NCI-H2227 (cell line): Measurements from ENCODE around the gene MPPED2.

Experiments
- DNase-seq: peaks from one replicate; lab custom pipeline; 2025; ENCODE audit not compliant: unreplicated experiment; lab: John Stamatoyannopoulos, UW

The MPPED2 gene

DNA sequence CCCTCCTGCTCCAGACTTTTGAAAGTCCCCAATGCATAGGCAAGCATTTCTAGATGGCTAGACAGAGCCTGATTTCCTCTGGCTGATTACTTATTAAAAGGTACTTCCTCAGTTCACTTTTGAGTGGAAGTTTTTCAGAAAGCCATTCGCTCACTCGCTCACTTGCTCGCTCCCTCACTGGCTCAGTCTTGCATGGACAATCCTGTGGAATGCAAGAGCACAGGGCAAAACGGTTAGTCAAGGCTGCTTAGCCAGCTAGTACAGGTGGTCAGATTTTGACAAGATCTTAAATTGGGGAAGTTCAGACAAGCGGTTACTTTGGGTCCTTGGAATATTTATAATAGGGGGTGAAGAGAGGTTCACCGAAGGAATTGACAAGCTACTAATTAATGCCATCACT lies 162.3 kb downstream of the MPPED2 start:
- DNase-seq: no peak

DNA sequence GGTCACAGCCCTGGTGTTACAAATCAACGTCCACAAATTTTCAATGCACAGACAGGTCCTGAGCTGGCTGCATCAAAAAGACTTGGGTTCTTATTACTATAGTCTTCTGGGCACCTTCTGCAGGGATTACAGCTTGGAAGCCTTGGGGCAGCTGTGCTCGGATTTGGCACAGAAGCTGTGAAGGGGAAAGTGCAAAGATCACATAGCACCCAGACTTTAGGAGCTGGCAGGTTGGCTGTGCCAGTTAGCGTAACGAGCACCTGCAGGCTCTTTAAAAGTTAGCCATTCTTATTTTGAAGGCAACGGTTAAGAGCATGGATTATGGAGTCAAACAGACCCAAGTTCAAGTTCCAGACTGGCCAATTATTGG lies 162.9 kb downstream of the MPPED2 start:
- no peak for DNase-seq

DNA sequence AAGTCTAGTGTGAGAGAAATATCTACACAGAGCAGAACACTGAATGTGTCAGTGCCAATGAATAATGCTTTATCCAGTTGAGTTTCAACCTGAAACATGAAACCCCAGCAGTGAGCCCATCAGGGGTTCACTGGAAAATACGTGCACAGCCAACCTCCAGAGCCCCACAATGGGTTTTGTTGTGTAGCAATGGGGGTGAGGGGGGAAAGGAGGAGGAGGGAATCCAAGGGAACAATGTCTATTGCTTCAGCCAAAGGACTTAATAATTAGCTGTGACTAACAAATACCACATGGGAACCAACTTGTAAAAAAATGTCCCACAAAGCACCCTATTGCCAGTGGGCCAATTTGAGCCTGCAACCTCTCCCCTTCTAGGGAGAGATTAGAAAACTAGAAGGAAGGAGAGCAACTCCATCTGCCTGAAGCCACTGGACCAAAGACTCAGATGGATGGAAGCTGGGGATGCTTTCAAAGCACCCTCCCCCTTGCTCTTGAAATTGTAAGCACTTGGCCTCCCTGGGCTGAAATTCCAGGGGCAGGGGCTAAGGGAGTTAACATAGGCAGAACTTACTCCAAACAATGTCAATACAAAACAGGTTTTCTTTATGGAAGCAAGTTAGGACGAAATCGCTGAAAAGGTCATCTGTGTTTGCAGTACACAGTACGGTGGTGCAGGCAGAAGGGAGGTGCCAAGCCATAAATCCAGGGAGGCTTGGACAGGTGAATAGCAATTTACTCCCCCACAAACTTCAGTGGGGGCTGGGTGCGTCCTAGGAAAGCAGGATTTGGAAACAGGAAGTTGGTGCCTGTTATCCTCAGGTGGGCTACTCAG lies 163.5 kb downstream of the MPPED2 start:
- DNase-seq: no peak

DNA sequence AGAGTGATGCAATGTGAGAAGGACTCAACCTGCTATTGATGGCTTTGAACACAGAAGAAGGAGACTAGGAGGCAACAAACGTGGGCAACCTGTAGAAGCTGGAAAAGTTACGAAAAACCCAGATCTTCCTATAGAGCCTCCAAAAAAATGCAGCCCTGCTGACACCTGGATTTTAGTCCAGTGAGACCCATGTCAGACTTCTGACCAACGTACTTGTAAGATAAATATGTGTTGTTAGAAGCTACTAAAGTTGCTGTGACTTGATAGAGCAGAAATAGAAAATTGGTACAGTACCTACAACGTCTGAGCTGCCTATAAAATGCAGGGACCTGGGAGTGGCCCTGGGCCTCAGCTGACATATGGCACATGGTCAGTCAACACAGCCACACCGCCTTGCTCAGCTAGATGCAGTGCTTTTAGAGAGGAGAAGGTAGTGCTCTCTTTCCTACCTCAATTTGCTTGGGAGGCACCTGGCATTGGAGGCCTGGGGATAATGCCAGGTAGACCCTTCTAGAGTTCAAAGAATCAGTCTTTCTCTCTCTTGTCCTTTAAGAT lies 165.8 kb downstream of the MPPED2 start:
- DNase-seq: no peak

DNA sequence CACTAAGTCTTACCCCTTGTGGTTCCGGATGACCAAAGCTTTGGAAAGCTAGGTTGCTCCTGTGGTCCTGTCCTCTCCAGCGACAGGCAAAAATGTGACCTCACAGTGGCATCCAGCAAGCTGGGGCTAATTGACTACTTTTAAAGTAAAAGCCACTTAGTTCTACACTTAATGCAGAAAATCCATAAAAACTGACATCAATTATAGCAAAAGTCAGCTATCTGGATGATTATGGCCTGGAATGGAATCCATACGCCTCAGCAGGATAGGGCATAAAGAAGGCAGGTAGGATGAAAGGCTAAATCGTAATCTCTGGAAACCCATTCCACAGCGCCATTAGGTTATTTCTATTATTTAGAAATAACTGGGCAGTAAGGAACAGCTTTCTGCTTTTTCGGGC lies 171.3 kb downstream of the MPPED2 start:
- no peak for DNase-seq

DNA sequence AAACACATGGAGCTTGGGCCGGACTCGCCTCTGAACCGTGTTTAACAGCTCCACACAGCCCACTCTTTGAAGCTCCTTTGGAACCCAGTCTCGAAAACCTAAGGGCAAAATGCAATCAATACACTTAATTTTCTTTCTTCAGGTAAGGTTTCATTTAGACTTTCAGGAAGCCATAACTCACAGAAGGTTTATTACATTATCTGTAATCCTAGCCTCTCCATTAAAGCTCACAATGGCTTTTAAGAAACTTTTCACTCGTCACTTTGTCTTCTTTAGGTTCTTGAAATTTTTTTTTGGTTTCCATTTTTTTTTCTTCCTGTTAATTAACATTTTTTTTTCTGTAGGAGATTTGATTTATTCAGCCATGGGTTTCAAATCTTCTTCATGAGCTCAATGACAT lies 171.9 kb downstream of the MPPED2 start:
- DNase-seq: no peak

GRCh38 chr11:30412509-30412908 lies 173.6 kb downstream of the MPPED2 start:
- no peak for DNase-seq

GRCh38 chr11:30411383-30411782 lies 174.8 kb downstream of the MPPED2 start:
- DNase-seq: no peak

- no peak for DNase-seq
Measured at GRCh38 chr11:30406978-30407762, 179.0 kb downstream of the MPPED2 start.

DNA sequence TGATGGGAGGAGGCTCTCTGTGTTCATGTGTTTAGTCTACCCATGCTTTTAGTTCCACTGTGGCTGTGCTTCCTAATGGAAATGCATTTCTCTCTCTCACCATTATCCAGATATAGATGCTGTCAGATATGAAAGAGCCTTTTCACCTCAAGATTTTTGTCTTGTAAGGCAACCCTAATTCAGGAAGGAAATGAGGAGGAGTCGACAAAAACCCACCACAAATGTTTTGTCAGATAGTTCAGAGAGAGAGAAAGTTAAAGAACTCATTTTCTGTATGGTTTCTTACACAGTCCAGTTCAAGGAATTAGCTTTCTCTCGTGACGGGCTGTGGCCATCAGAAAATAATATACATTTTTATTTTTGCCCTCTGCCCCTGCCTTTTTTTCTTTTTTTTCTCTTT lies 180.8 kb downstream of the MPPED2 start:
- DNase-seq: no peak

GRCh38 chr11:30404136-30404535 lies 182.0 kb downstream of the MPPED2 start:
- no peak for DNase-seq

DNA sequence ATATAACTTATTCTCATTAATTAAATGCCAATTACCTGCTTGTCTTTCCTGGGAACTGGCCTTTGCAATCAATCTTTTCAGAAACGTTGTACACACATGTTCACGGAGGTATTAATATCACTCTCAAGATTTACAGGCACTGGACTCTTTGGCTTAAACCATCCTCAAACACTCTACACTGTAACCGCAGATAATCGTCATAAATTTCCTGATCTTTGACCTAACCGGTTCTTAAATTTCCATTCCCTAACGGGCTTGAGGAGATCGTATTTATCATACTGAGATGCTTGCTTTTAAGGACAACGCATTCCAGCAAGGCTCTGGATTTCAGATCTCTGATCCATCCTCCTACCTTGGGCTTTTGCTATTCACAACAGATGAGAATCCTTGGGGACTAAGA lies 190.4 kb downstream of the MPPED2 start:
- DNase-seq: no peak

DNA sequence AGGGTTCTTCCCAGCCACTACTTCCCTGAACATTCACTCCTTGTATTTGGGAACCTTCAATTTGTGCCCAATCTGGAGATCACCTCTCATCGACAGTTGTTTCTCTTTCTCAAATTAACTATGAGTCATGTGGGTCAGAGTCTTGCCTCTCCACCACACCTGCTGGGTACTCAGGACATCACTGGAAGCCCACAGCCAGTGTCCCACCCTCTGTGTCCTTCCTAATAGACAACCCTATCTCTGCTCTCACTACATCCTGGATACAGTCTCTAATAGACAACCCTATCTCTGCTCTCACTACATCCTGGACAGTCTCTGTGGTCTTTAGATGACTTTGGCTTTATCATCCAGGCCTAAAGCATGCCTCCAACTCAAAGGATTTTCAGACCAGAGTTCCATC lies 193.1 kb downstream of the MPPED2 start:
- DNase-seq: no peak

- DNase-seq: no peak
Measured at GRCh38 chr11:30392221-30392784, 193.8 kb downstream of the MPPED2 start.

DNA sequence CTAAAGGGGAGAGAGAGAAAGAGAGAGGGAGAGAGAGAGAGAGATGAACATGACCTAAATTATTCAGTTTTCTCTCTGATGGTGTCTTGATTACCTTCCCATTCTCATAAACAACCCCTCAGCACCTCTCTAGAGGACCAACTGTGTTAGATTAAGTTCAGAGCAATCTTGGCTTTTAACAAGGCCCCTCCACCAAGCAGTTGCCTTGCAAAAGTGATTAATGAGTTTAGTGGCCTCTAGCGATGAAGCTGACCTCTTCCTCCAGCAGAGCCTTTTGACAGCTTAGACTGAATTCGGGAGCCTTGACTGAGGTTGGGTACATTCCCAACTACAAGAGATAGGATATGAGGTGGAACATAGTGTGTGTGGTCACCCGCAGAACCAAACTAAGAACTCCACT lies 197.2 kb downstream of the MPPED2 start:
- no peak for DNase-seq

GRCh38 chr11:30387891-30388861 lies 198.0 kb downstream of the MPPED2 start:
- no peak for DNase-seq

GRCh38 chr11:30381879-30382278 lies 204.3 kb downstream of the MPPED2 start:
- no peak for DNase-seq

GRCh38 chr11:30380846-30381245 lies 205.3 kb downstream of the MPPED2 start:
- DNase-seq: no peak

DNA sequence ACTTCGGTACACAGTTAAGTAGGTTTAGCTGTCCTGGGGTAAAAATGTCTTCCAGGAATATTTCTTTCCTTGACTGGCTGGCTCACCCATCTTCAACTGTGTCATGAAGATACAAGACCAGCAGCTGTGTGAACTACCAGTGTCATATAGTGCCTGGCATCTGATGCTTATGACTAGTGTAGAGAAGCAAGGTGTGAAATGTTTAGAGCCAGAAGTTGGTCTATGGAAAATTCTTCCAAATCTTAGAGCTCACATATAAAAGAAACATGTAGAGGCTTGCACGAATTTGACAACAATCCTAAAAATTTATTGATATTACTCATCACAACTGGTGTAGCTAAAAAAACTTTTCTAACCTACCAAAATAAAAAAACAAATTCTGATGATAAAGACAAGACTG lies 208.8 kb downstream of the MPPED2 start:
- DNase-seq: no peak

DNA sequence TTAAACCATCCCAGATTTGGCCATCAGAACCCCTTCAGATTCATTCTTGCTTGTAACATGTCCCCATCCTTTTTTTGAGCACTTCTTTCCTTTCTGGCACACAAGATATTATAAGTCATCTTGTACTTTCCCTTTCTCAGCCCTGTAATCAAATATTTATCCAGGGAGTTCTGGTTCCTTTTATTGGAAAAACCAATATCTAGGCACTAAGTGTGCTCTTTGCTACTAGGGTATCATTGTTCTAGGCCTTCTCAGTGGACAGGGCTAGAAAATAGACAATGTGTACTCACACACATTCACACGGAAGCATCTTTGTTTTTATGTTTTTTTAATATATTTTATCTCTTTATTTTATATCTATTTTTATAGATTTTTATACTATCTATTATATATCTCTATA lies 216.0 kb downstream of the MPPED2 start:
- no peak for DNase-seq

DNA sequence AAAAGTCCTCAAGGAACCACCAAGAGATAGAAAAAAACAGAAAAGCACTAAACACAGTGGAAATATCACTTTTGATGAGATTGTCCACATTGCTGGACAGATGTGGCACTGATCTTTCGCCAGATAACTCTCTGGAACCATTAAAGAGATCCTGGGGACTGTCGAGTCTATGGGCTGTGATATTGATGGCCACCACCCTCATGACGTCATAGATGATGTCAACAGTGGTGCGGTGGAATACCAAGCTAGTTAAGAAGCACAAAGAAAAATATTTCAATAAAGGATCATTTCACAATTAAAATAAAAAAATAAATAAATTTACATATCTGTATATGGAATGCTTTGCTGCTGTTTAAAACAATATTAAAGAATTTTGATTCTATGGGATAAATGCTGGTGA lies 217.8 kb downstream of the MPPED2 start:
- no peak for DNase-seq
